Endothelial cell of umbilical vein (primary cell): Measurements from ENCODE around the gene ANGPT4.

Source experiments
- CTCF ChIP-seq, 2 donors: IDR thresholded peaks; 1 replicate in 1 of 2; 2 replicates in 1 of 2; pipeline ENCODE4 v1.5.1; 2011; ENCODE audit warnings: low read length in 2 of 2, mild to moderate bottlenecking in 2 of 2, moderate library complexity in 2 of 2, control low read depth in 1 of 2, inconsistent platforms in 1 of 2, low read depth in 1 of 2; ENCODE audit not compliant: insufficient read depth in 1 of 2; ENCODE audit errors: extremely low read depth in 1 of 2
- EZH2 ChIP-seq: IDR thresholded peaks from 2 replicates; pipeline ENCODE4 v1.6.1; 2012; ENCODE audit warnings: borderline replicate concordance, low read depth, mild to moderate bottlenecking, moderate library complexity, low read length, inconsistent platforms; ENCODE audit not compliant: severe bottlenecking
- GATA2 ChIP-seq: IDR thresholded peaks from 2 replicates; pipeline ENCODE4 v1.7.0; 2011; ENCODE audit warnings: low read depth, mild to moderate bottlenecking, moderate library complexity, mixed read lengths, low read length; ENCODE audit not compliant: insufficient read length, insufficient read depth
- JUN ChIP-seq: IDR thresholded peaks from 2 replicates; pipeline ENCODE4 v1.6.1; 2011; ENCODE audit warnings: borderline replicate concordance, low read depth; ENCODE audit not compliant: insufficient read length, insufficient read depth
- POLR2A ChIP-seq: IDR thresholded peaks from 2 replicates; pipeline ENCODE4 v1.6.1; 2012; ENCODE audit warnings: low read depth, mild to moderate bottlenecking, control low read depth, low read length
- POLR2AphosphoS5 ChIP-seq: IDR thresholded peaks from 2 replicates; pipeline ENCODE4 v1.6.1; 2012; ENCODE audit warnings: low read depth, mild to moderate bottlenecking, control low read depth, low read length, moderate library complexity; ENCODE audit not compliant: insufficient read depth

- TF ChIP-seq CTCF (IDR thresholded peaks at IDR 0.05; ENCODE audit: extremely low read depth in 1 of 2, insufficient read depth in 1 of 2, low read depth in 1 of 2, low read length in 2 of 2): no peak
- no peak for TF ChIP-seq EZH2
- no peak for TF ChIP-seq POLR2AphosphoS5
- no peak for TF ChIP-seq POLR2A
- TF ChIP-seq JUN: no peak
- no peak for TF ChIP-seq GATA2
Observed at GRCh38 chr20:826695-827323, 89.3 kb downstream of the ANGPT4 start.
